Measurements from ENCODE around the gene GNAT2. TPM values are rescaled to one million over a fixed set of nuclear protein-coding genes. Genes with fewer than 3 reads are reported as not detected.

Gene GNAT2
- total and polyA plus RNA-seq, 2 experiments from 2014 or later, result not detected

DNA sequence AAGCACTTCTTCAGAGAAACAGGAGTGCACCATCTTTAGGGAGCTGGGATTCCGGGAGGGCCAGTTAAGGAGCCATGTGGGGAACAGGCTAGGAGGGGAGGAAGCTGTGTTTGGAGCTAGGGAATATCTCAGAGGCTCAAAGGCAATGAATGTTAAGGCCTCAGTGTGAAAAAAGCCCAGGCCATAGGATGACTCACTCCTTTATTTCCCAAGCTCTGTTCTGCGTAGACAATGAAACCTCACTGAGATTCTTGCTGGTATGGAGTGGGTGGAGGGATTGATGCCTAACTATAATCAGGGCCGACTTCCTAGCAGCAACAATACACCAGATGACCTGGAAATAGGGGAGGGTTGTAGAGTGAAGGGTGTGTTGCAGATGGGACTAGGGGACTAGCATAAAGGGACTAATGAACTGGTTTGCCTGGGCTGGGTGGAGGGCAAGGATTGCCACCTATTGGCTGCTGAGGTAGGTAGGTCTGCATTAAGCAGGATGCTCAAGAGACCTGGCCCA is 2.1 kb downstream of the GNAT2 start:
- no peaks in the 10 kb centered on the region for H3K27me3 ChIP-seq (replicated peaks; ENCODE audit: insufficient read depth)
- no peaks in the 10 kb centered on the region for H3K9me3 ChIP-seq (ENCODE audit: low read depth)
- peak overlapping the region; percentile 79 for H3K9ac ChIP-seq
- peaks cover 48% of the 10 kb centered on the region for H3K4me1 ChIP-seq (ENCODE audit: insufficient read depth)
- no peak overlapping the region for H3K4me3 ChIP-seq
- no peaks in the 10 kb centered on the region for H3K36me3 ChIP-seq (ENCODE audit: low read depth)
- H3K4me2 ChIP-seq (ENCODE audit: unreplicated experiment), result peak overlapping the region; percentile 55
- in situ Hi-C loops (cut with MboI), result no loop called here
- peak overlapping the region; percentile 99 for H3K27ac ChIP-seq
- 3 to 5% methylated on average over 3 of the region's 3 CpGs for WGBS, 2 experiments (ENCODE audit: low coverage in 1 of 2, low lambda C conversion rate in 2 of 2, missing lambda C conversion rate in 2 of 2)
- TF ChIP-seq EZH2phosphoT487 (IDR thresholded peaks at IDR 0.05; ENCODE audit: insufficient read depth, low read depth), result no peak
- TF ChIP-seq EZH2 (IDR thresholded peaks at IDR 0.05; ENCODE audit: insufficient read depth, poor library complexity, severe bottlenecking), result no peak
- H3F3A ChIP-seq (ENCODE audit: insufficient read depth), result peaks cover 47% of the 10 kb centered on the region
- H2AFZ ChIP-seq, result peak overlapping the region; percentile 59
- DNase-seq, result peak; percentile 95
- H3K9me2 ChIP-seq (ENCODE audit: insufficient read depth), result no peaks in the 10 kb centered on the region
- H3K79me2 ChIP-seq (ENCODE audit: insufficient read depth), result peaks cover 27% of the 10 kb centered on the region
- H4K20me1 ChIP-seq (ENCODE audit: insufficient read depth), result no peaks in the 10 kb centered on the region

- no peak overlapping the region for H2AFZ ChIP-seq
- in situ Hi-C loops (cut with MboI), result no loop called here
- peak overlapping the region; percentile 79 for H3K9ac ChIP-seq
- no peak for DNase-seq
- TF ChIP-seq EZH2 (IDR thresholded peaks at IDR 0.05; ENCODE audit: insufficient read depth, poor library complexity, severe bottlenecking), result no peak
- no peak for TF ChIP-seq EZH2phosphoT487 (IDR thresholded peaks at IDR 0.05; ENCODE audit: insufficient read depth, low read depth)
- no peaks in the 10 kb centered on the region for H3K9me2 ChIP-seq (ENCODE audit: insufficient read depth)
- H3K4me3 ChIP-seq, result no peak overlapping the region
- no peaks in the 10 kb centered on the region for H4K20me1 ChIP-seq (ENCODE audit: insufficient read depth)
- H3K4me1 ChIP-seq (ENCODE audit: insufficient read depth), result peaks cover 40% of the 10 kb centered on the region
- no peaks in the 10 kb centered on the region for H3K9me3 ChIP-seq (ENCODE audit: low read depth)
- peaks cover 47% of the 10 kb centered on the region for H3F3A ChIP-seq (ENCODE audit: insufficient read depth)
- H3K27ac ChIP-seq, result peak overlapping the region; percentile 99
- no peaks in the 10 kb centered on the region for H3K36me3 ChIP-seq (ENCODE audit: low read depth)
- 36 to 47% methylated on average over 3 of the region's 3 CpGs for WGBS, 2 experiments (ENCODE audit: low coverage in 1 of 2, low lambda C conversion rate in 2 of 2, missing lambda C conversion rate in 2 of 2)
- H3K4me2 ChIP-seq (ENCODE audit: unreplicated experiment), result peak overlapping the region; percentile 23
- H3K79me2 ChIP-seq (ENCODE audit: insufficient read depth), result peaks cover 17% of the 10 kb centered on the region
- no peaks in the 10 kb centered on the region for H3K27me3 ChIP-seq (replicated peaks; ENCODE audit: insufficient read depth)
Observed at GRCh38 chr1:109616391-109616790, 3.0 kb downstream of the GNAT2 start.

DNA sequence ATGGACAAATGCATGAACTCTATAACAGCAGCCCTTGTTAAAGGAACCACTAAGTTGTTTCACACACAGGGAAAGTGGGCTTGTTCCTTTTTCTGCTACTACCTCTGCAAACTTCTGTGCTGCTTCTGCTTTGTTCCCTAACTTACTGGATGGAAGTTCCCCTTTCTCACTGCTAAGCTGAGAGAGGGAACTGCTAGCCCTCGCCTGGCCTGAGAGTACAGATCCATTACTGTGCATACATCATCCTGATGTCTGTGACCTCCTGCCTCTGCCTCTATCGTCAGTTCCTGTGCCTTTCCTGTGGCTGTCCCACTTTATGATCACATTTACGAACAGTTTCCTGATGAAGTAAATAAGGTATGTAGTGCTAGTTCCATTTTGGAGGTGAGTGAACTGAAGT is 3.5 kb downstream of the GNAT2 start:
- Histone ChIP-seq H3K4me3 (no peak overlapping the region), H3K4me1 (ENCODE audit: insufficient read depth) (peaks cover 45% of the 10 kb centered on the region), H3F3A (ENCODE audit: insufficient read depth) (peaks cover 47% of the 10 kb centered on the region), H3K9me2 (ENCODE audit: insufficient read depth) (no peaks in the 10 kb centered on the region), H3K9me3 (ENCODE audit: low read depth) (no peaks in the 10 kb centered on the region), H3K4me2 (ENCODE audit: unreplicated experiment) (no peak overlapping the region), H3K27me3 (replicated peaks; ENCODE audit: insufficient read depth) (no peaks in the 10 kb centered on the region), H3K36me3 (ENCODE audit: low read depth) (no peaks in the 10 kb centered on the region), H4K20me1 (ENCODE audit: insufficient read depth) (no peaks in the 10 kb centered on the region), H3K9ac (0 out of 2 replicates have a peak overlapping the region, but pooled peaks have one; percentile 79), H2AFZ (no peak overlapping the region), H3K79me2 (ENCODE audit: insufficient read depth) (peaks cover 12% of the 10 kb centered on the region), H3K27ac (peak overlapping the region; percentile 99)
- in situ Hi-C loops (cut with MboI), result no loop called here
- no peak for TF ChIP-seq EZH2 (IDR thresholded peaks at IDR 0.05; ENCODE audit: insufficient read depth, poor library complexity, severe bottlenecking)
- no peak for TF ChIP-seq EZH2phosphoT487 (IDR thresholded peaks at IDR 0.05; ENCODE audit: insufficient read depth, low read depth)
- WGBS, 2 experiments (ENCODE audit: low coverage in 1 of 2, low lambda C conversion rate in 2 of 2, missing lambda C conversion rate in 2 of 2), result 74 to 82% methylated on average over 3 of the region's 3 CpGs
- DNase-seq, result no peak

DNA sequence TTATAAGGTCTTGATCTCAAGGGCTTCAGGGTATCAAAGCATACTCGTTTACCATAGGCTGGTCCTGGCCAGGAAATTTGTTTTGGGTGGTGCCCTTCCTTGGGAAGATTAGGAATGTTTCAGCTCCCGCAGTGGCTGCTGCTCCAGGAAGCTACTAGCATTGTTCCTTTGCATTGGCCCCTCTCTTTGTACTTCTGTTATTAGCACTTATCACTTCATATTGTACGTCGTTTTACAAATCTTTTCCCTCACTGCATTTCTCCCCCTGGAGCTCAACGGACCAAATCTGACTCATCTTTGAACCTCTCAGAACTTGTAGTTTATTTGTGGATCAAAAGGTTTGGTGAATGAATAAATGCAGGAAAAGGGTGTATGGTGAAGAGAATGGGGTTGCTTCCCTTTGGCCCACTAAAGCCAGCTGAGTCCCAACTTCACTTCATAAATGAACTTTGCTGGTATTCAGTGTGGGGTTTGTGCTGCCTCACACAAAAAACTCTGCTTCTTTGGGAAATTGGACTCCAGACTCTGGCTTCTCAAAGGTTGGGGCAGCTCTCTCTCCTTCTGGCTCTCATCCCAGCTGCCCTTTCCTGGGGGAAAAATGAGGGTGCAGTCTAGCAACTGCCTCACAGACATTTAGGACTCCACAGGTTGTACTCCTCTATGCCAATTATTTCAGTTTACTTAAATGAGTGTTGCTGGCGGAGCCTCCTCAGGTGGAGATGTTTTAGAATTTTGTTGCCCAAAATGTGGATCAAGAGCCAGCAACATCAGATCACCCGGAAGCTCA is 5.9 kb downstream of the GNAT2 start:
- Histone ChIP-seq H3F3A (ENCODE audit: insufficient read depth) (peaks cover 56% of the 10 kb centered on the region), H3K9me2 (ENCODE audit: insufficient read depth) (no peaks in the 10 kb centered on the region), H3K4me3 (no peak overlapping the region), H3K9ac (no peak overlapping the region), H3K36me3 (ENCODE audit: low read depth) (no peaks in the 10 kb centered on the region), H3K9me3 (ENCODE audit: low read depth) (no peaks in the 10 kb centered on the region), H2AFZ (no peak overlapping the region), H4K20me1 (ENCODE audit: insufficient read depth) (no peaks in the 10 kb centered on the region), H3K79me2 (ENCODE audit: insufficient read depth) (no peaks in the 10 kb centered on the region), H3K27me3 (replicated peaks; ENCODE audit: insufficient read depth) (no peaks in the 10 kb centered on the region), H3K4me1 (ENCODE audit: insufficient read depth) (peaks cover 55% of the 10 kb centered on the region), H3K27ac (peak overlapping the region; percentile 27), H3K4me2 (ENCODE audit: unreplicated experiment) (no peak overlapping the region)
- peak; percentile 44 for DNase-seq
- TF ChIP-seq EZH2phosphoT487 (IDR thresholded peaks at IDR 0.05; ENCODE audit: insufficient read depth, low read depth) (no peak), EZH2 (IDR thresholded peaks at IDR 0.05; ENCODE audit: insufficient read depth, poor library complexity, severe bottlenecking) (no peak)
- 62 to 65% methylated on average over 7 of the region's 7 CpGs for WGBS, 2 experiments (ENCODE audit: low coverage in 1 of 2, low lambda C conversion rate in 2 of 2, missing lambda C conversion rate in 2 of 2)
- in situ Hi-C loops (cut with MboI), result no loop called here

All from GM23248 (cell line).